NCI-H82 treated with DMSO at 0.1 percent for 48 hours (cell line): ENCODE results near the gene HAX1.
A peak's percentile ranks its signal among the peaks of the same experiment; 100 is the strongest.

ENCODE experiments used
- DNase-seq: peaks from one replicate; lab custom pipeline; 2025; ENCODE audit not compliant: unreplicated experiment; lab: John Stamatoyannopoulos, UW

HAX1 gene

GRCh38 chr1:154324669-154325582 is 52.5 kb downstream of the HAX1 start, which contains the start of gene ATP8B2:
Gene ATP8B2, plus strand, starts transcription at chr1:154325525. Its CDS starts 2,617 bp downstream, at chr1:154328142.
- peak; percentile 71 for DNase-seq
